Thyroid gland (tissue), 4 donors: ENCODE data around the gene HESX1. TPM values are rescaled to one million over a fixed set of nuclear protein-coding genes. Genes with fewer than 3 reads are reported as not detected.

Experiments used
- total RNA-seq, 4 donors: library from RNA; depleted of rRNA; stranded (reverse); fragments of >200 nt; gene quantifications; one replicate each; pipeline ENCODE4 v1.2.3, GENCODE V29; 2016

Gene HESX1
- total RNA-seq, 4 donors from 2014 or later = 0.56 to 1.6 TPM; not detected in 2

Other genes with a start within 250 kb of the HESX1 start
- gene SPATA12, start 139.3 kb downstream of the HESX1 start, total RNA-seq = not detected
- gene IL17RD, start 34.6 kb downstream of the HESX1 start, total RNA-seq = 1 to 10 TPM in 3 of 4 donors, under 1 TPM in 1; 0.59 to 2.6 (median 1.4) TPM
- 10 to 100 TPM; 49.1 to 65.6 (median 59.6) TPM for gene APPL1, start 27.8 kb upstream of the HESX1 start, total RNA-seq
- not detected for gene ASB14, start 92.7 kb upstream of the HESX1 start, total RNA-seq